B cell (primary cell): ENCODE measurements around the gene TBCC. TPM values are rescaled to one million over a fixed set of nuclear protein-coding genes. Genes with fewer than 3 reads are reported as not detected.
"Not testable (repeated sequence)": the region's sequence is repeated elsewhere in the genome, so short reads cannot be mapped to it uniquely, and the experiment has no call there.

Source experiments
- ATAC-seq: fragments of 200-7000 bp; cut with Tn5 transposase; one replicate; pipeline ENCODE4 v1.10.0; 2021; ENCODE audit warnings: low read depth, mild to moderate bottlenecking, moderate number of reproducible peaks, moderate library complexity
- CTCF ChIA-PET: fragments of 350-600 bp; sonication (Branson Sonifier 250); formaldehyde crosslinking; loops from one replicate; lab custom pipeline; 2021; ENCODE audit warnings: antibody characterized with exemption, inconsistent platforms; lab: Charles Lee
- POLR2A ChIA-PET: fragments of 350-600 bp; sonication (Branson Sonifier 250); formaldehyde crosslinking; loops from one replicate; lab custom pipeline; 2021; ENCODE audit warnings: antibody characterized with exemption; lab: Charles Lee
- DNase-seq: peaks from one replicate; pipeline ENCODE4 v3.0.0; 2013
- H2AFZ ChIP-seq: 2 replicates; pipeline ENCODE4 v1.6.1; 2012; ENCODE audit warnings: mild to moderate bottlenecking, low read depth, low read length; ENCODE audit not compliant: insufficient read depth, poor library complexity, severe bottlenecking
- H3K27ac ChIP-seq, 2 donors: 1 replicate in 1 of 2; 2 replicates in 1 of 2; pipeline ENCODE4 v1.5.1; 2012 to 2013; ENCODE audit warnings: low read length in 2 of 2, mild to moderate bottlenecking in 2 of 2, moderate library complexity in 1 of 2
- H3K27me3 ChIP-seq, 4 experiments: fragments of 200-600 bp in 1 of 4; sonication (generic) in 1 of 4; replicated peaks in 1 of 4; 1 replicate in 2 of 4; 2 replicates in 2 of 4; pipeline versions ENCODE4 v1.6.1 to v1.7.0; 2013 to 2016; ENCODE audit warnings: low read length in 3 of 4, mild to moderate bottlenecking in 2 of 4, mixed read lengths in 1 of 4, moderate library complexity in 1 of 4; ENCODE audit not compliant: insufficient read depth in 4 of 4, control insufficient read depth in 3 of 4; ENCODE audit errors: control extremely low read depth in 1 of 4
- H3K36me3 ChIP-seq, 2 experiments: replicated peaks in 1 of 2; 1 replicate in 1 of 2; 2 replicates in 1 of 2; pipeline versions ENCODE4 v1.6.1 to v1.7.1; 2013; ENCODE audit warnings: low read length in 1 of 2; ENCODE audit not compliant: insufficient read depth in 2 of 2, control insufficient read depth in 1 of 2; ENCODE audit errors: control extremely low read depth in 1 of 2, extremely low read depth in 1 of 2
- H3K4me1 ChIP-seq, 2 donors: fragments of 200-600 bp in 1 of 2; sonication (generic) in 1 of 2; 1 replicate in 1 of 2; 2 replicates in 1 of 2; pipeline versions ENCODE4 v1.5.1 to v1.6.1; 2013 to 2017; ENCODE audit warnings: low read length in 2 of 2; ENCODE audit not compliant: control insufficient read depth in 2 of 2, insufficient read depth in 2 of 2
- H3K4me2 ChIP-seq: replicated peaks from 2 replicates; pipeline ENCODE3; 2012; ENCODE audit warnings: mild to moderate bottlenecking, low read depth, low read length; ENCODE audit not compliant: poor library complexity, severe bottlenecking
- H3K4me3 ChIP-seq, 5 experiments: fragments of 200-600 bp in 1 of 5; sonication (generic) in 1 of 5; 1 replicate in 3 of 5; 2 replicates in 2 of 5; pipeline versions ENCODE4 v1.5.1 to v1.7.0; 2011 to 2016; ENCODE audit warnings: low read length in 4 of 5, mild to moderate bottlenecking in 4 of 5, low read depth in 2 of 5, control low read depth in 1 of 5, moderate library complexity in 1 of 5; ENCODE audit not compliant: insufficient read depth in 1 of 5; ENCODE audit errors: control extremely low read depth in 1 of 5, extremely low read depth in 1 of 5
- H3K79me2 ChIP-seq: fragments of 200-600 bp; sonication (generic); one replicate; pipeline ENCODE4 v1.6.0; 2016; ENCODE audit warnings: low read length; ENCODE audit not compliant: control insufficient read depth, insufficient read depth
- H3K9ac ChIP-seq: fragments of 200-600 bp; sonication (generic); 2 replicates; pipeline ENCODE4 v1.6.1; 2017; ENCODE audit warnings: mild to moderate bottlenecking, low read length, moderate library complexity
- H3K9me3 ChIP-seq, 3 donors: one replicate each; pipeline versions ENCODE4 v1.6.1 to v1.7.1; 2013; ENCODE audit warnings: low read length in 2 of 3; ENCODE audit not compliant: control insufficient read depth in 2 of 3, insufficient read depth in 1 of 3; ENCODE audit errors: control extremely low read depth in 1 of 3
- H4K20me1 ChIP-seq: 2 replicates; pipeline ENCODE4 v1.6.0; 2012; ENCODE audit warnings: mild to moderate bottlenecking, low read length; ENCODE audit not compliant: insufficient read depth, control insufficient read depth, poor library complexity, severe bottlenecking
- H3K27ac Mint-ChIP-seq: one replicate; pipeline ENCODE4 v1.8.0; 2021; ENCODE audit warnings: mixed read lengths
- H3K27me3 Mint-ChIP-seq: one replicate; pipeline ENCODE4 v1.8.0; 2021; ENCODE audit warnings: mixed read lengths
- H3K4me1 Mint-ChIP-seq: one replicate; pipeline ENCODE4 v1.8.0; 2021; ENCODE audit warnings: mixed read lengths
- H3K4me3 Mint-ChIP-seq: one replicate; pipeline ENCODE4 v1.8.0; 2021; ENCODE audit warnings: mixed read lengths
- H3K9me3 Mint-ChIP-seq: one replicate; pipeline ENCODE4 v1.8.0; 2022; ENCODE audit warnings: mixed read lengths; ENCODE audit not compliant: insufficient read depth
- EZH2 ChIP-seq: IDR thresholded peaks from 2 replicates; pipeline ENCODE4 v1.6.1; 2012; ENCODE audit warnings: borderline replicate concordance, low read depth, mild to moderate bottlenecking, moderate library complexity, low read length; ENCODE audit not compliant: insufficient read depth, poor library complexity, severe bottlenecking
- WGBS: methylation state at CpG from one replicate; pipeline ENCODE4 v1.1.5; 2013; ENCODE audit warnings: missing lambda C conversion rate; ENCODE audit not compliant: insufficient coverage; 5-methylcytosine and 5-hydroxymethylcytosine counted together
- intact Hi-C: fragments of 100-400 bp; cut with micrococcal nuclease; formaldehyde crosslinking; loops from one replicate; pipeline ENCODE4 v1.10.0; 2022
- polyA plus RNA-seq: library from polyadenylated mRNA; depleted of rRNA; stranded (reverse); fragments of >200 nt; gene quantifications from 2 replicates; pipeline ENCODE4 v1.2.3, GENCODE V29; 2012
- total RNA-seq, 2 donors: library from RNA; stranded (reverse); fragments of 120-200 nt in 1 of 2; gene quantifications; 1 replicate in 1 of 2; 2 replicates in 1 of 2; pipeline versions ENCODE4 v1.2.3 to v1.2.4, GENCODE V29; 2013 to 2022
- TF ChIP-seq, protein P1 (sequence below): fragments of 200-600 bp; IDR thresholded peaks from one replicate; pipeline ENCODE4 v1.8.0; 2022; ENCODE audit warnings: antibody characterized with exemption, mild to moderate bottlenecking

Gene TBCC
- total and polyA plus RNA-seq, 2 donors (not counting 1 experiment from before 2014, with no cell fraction given), result 35.7 to 55.7 TPM

DNA sequence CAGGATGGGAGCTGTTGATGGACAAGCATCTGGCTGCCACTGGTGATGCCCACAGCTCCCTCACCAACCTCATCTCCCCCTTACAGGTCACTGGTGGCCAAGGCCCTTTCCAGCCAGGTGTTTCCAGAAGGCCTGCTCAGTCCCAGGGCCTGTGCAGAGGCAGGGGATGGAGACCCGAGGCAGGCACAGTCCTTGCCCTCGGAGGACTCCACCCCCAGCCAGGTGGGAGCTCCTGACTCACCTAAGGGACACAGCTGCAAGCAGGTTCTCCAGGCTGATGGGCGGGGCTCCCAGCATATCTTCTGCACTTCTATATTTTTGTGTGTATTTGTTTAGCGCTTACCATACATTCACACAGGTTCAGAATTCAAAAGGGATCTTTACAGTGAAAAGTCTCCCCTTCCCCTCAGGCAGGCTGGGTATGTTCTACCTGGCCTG, 40.9 kb downstream of the TBCC start:
- no peak for DNase-seq
- Histone ChIP-seq H3K27ac (no peak overlapping the region), H3K79me2 (no peaks in the 10 kb centered on the region), H3K9ac (no peak overlapping the region), H3K4me3 (no peak overlapping the region), H3K27me3 (peaks cover 0 to 2% (median 0%) of the 10 kb centered on the region in 4 experiments), H4K20me1 (no peaks in the 10 kb centered on the region), H3K36me3 (no peaks in the 10 kb centered on the region), H3K4me2 (no peak overlapping the region), H2AFZ (no peak overlapping the region), H3K4me1 (no peaks in the 10 kb centered on the region), H3K9me3 (no peaks in the 10 kb centered on the region)
- WGBS, result 89% methylated on average over 2 of the region's 4 CpGs
- Mint-ChIP-seq H3K27me3 (peaks cover 8% of the 10 kb centered on the region), H3K4me1 (no peaks in the 10 kb centered on the region), H3K27ac (no peak overlapping the region), H3K4me3 (no peak overlapping the region), H3K9me3 (no peaks in the 10 kb centered on the region)
- TF ChIP-seq, protein P1, sequence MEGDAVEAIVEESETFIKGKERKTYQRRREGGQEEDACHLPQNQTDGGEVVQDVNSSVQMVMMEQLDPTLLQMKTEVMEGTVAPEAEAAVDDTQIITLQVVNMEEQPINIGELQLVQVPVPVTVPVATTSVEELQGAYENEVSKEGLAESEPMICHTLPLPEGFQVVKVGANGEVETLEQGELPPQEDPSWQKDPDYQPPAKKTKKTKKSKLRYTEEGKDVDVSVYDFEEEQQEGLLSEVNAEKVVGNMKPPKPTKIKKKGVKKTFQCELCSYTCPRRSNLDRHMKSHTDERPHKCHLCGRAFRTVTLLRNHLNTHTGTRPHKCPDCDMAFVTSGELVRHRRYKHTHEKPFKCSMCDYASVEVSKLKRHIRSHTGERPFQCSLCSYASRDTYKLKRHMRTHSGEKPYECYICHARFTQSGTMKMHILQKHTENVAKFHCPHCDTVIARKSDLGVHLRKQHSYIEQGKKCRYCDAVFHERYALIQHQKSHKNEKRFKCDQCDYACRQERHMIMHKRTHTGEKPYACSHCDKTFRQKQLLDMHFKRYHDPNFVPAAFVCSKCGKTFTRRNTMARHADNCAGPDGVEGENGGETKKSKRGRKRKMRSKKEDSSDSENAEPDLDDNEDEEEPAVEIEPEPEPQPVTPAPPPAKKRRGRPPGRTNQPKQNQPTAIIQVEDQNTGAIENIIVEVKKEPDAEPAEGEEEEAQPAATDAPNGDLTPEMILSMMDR, result no peak
- no peak for TF ChIP-seq EZH2
- intact Hi-C loops, result no loop called here
- ChIA-PET CTCF (interaction anchor here (0.7 to 1.2 kb wide), 2 partner anchors 21 to 22 kb away, joined by 3 to 4 read pairs; no protein-coding TSS in a partner anchor), POLR2A (interaction anchor here (0.5 kb wide), 1 partner anchor 41 kb away, joined by 6 read pairs; the partner anchor contains the start of gene TBCC)
- ATAC-seq, result no peak

- Histone ChIP-seq H3K4me3 (no peak overlapping the region), H3K27me3 (peaks cover 0 to 2% (median 0%) of the 10 kb centered on the region in 4 experiments), H3K36me3 (no peaks in the 10 kb centered on the region), H2AFZ (no peak overlapping the region), H3K27ac (no peak overlapping the region), H3K79me2 (no peaks in the 10 kb centered on the region), H3K9ac (no peak overlapping the region), H3K4me1 (no peaks in the 10 kb centered on the region), H4K20me1 (no peaks in the 10 kb centered on the region), H3K4me2 (no peak overlapping the region), H3K9me3 (no peaks in the 10 kb centered on the region)
- ChIA-PET CTCF (interaction anchor here (1.2 kb wide), 1 partner anchor 22 kb away, joined by 3 read pairs; no protein-coding TSS in a partner anchor), POLR2A (interaction anchor here (0.5 kb wide), 1 partner anchor 41 kb away, joined by 6 read pairs; the partner anchor contains the start of gene TBCC)
- no peak overlapping the region for H3K27ac Mint-ChIP-seq
- H3K4me3 Mint-ChIP-seq, result no peak overlapping the region
- ATAC-seq (no peak), DNase-seq (no peak)
- no peak for TF ChIP-seq EZH2
- TF ChIP-seq, protein P1, result no peak
- H3K9me3 Mint-ChIP-seq, result no peaks in the 10 kb centered on the region
- 90% methylated on average over 18 of the region's 24 CpGs for WGBS
- H3K4me1 Mint-ChIP-seq, result no peaks in the 10 kb centered on the region
- intact Hi-C loops, result no loop called here
- H3K27me3 Mint-ChIP-seq, result peaks cover 8% of the 10 kb centered on the region
These were observed 41.5 kb downstream of the TBCC start for GRCh38 chr6:42704251-42704936.

DNA sequence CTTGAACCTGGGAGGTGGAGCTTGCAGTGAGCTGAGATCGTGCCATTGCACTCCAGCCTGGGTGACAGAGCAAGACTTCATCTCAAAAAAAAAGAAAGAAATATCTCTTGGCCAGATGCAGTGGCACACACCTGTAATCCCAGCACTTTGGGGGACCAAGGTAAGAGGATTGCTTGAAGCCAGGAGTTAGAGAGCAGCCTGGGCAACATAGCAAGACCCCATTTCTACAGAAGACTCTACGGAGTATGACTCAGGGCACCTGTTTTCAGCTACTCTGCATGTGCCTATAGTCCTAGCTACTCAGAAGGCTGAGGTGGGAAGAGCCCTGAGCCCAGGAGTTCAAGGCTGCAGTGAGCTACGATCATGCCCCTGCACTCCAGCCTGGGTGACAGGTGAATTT, 43.1 kb downstream of the TBCC start:
- H3K4me1 Mint-ChIP-seq, intact Hi-C loops, H3K9ac ChIP-seq, H3K27me3 Mint-ChIP-seq, H3K79me2 ChIP-seq, H3K27ac ChIP-seq, H3K4me2 ChIP-seq, H3K9me3 Mint-ChIP-seq, POLR2A ChIA-PET, ATAC-seq, H3K27me3 ChIP-seq, H3K4me3 Mint-ChIP-seq, H3K4me3 ChIP-seq, H4K20me1 ChIP-seq, H3K4me1 ChIP-seq, H3K36me3 ChIP-seq, DNase-seq, H3K9me3 ChIP-seq, H2AFZ ChIP-seq, CTCF ChIA-PET, H3K27ac Mint-ChIP-seq: not testable (repeated sequence)
- WGBS, result 100% methylated on average over 1 of the region's 3 CpGs
